ENCODE data around the gene VGLL3.
"Not testable (repeated sequence)": the region's sequence is repeated elsewhere in the genome, so short reads cannot be mapped to it uniquely, and the experiment has no call there.

Gene VGLL3

GRCh38 chr3:86989006-86989405 is 1.9 kb downstream of the VGLL3 start:
- no peak for DNase-seq

GRCh38 chr3:86988235-86988634 is 2.7 kb downstream of the VGLL3 start:
- DNase-seq: no peak

- DNase-seq: no peak
Measured at GRCh38 chr3:86987421-86987715, 3.6 kb downstream of the VGLL3 start.

GRCh38 chr3:86986671-86987420 is 4.1 kb downstream of the VGLL3 start:
- no peak for DNase-seq

- no peak for DNase-seq
Measured at GRCh38 chr3:86985181-86985826, 5.6 kb downstream of the VGLL3 start.

GRCh38 chr3:86984271-86984670 is 6.7 kb downstream of the VGLL3 start:
- no peak for DNase-seq

- DNase-seq: no peak
Measured at GRCh38 chr3:86982883-86983282, 8.1 kb downstream of the VGLL3 start.

- no peak for DNase-seq
Measured at GRCh38 chr3:86978111-86978551, 12.8 kb downstream of the VGLL3 start.

- DNase-seq: no peak
Measured at GRCh38 chr3:86976219-86976618, 14.7 kb downstream of the VGLL3 start.

- DNase-seq: not testable (repeated sequence)
Measured at GRCh38 chr3:86974177-86974576, 16.8 kb downstream of the VGLL3 start.

GRCh38 chr3:86973440-86973839 is 17.5 kb downstream of the VGLL3 start:
- DNase-seq: no peak

GRCh38 chr3:86969500-86970189 is 21.3 kb downstream of the VGLL3 start:
- DNase-seq: no peak

- DNase-seq: no peak
Measured at GRCh38 chr3:86968244-86968932, 22.6 kb downstream of the VGLL3 start.

GRCh38 chr3:86967062-86967461 is 23.9 kb downstream of the VGLL3 start:
- DNase-seq: no peak

GRCh38 chr3:86965166-86965565 is 25.8 kb downstream of the VGLL3 start:
- DNase-seq: no peak

- DNase-seq: no peak
Measured at GRCh38 chr3:86963611-86964010, 27.3 kb downstream of the VGLL3 start.

GRCh38 chr3:86961297-86961696 is 29.7 kb downstream of the VGLL3 start:
- no peak for DNase-seq

GRCh38 chr3:86960550-86960949 is 30.4 kb downstream of the VGLL3 start:
- no peak for DNase-seq

- DNase-seq: no peak
Measured at GRCh38 chr3:86958534-86958933, 32.4 kb downstream of the VGLL3 start.

- DNase-seq: no peak
Measured at GRCh38 chr3:86954747-86955146, 36.2 kb downstream of the VGLL3 start.

- DNase-seq: no peak
Measured at GRCh38 chr3:86954226-86954625, 36.7 kb downstream of the VGLL3 start.

- DNase-seq: no peak
Measured at GRCh38 chr3:86951322-86951721, 39.6 kb downstream of the VGLL3 start.

- no peak for DNase-seq
Measured at GRCh38 chr3:86950717-86951116, 40.2 kb downstream of the VGLL3 start.

- DNase-seq: no peak
Measured at GRCh38 chr3:86949850-86950249, 41.1 kb downstream of the VGLL3 start.
